Neuronal stem cell (in vitro differentiated cells): ENCODE results near the gene TUBGCP6.
"Not testable (repeated sequence)": the region's sequence is repeated elsewhere in the genome, so short reads cannot be mapped to it uniquely, and the experiment has no call there.

ENCODE experiments used
- DNase-seq: peaks from one replicate; pipeline ENCODE4 v3.0.0-alpha.2; 2013; ENCODE audit warnings: low spot score
- H2AFZ ChIP-seq: one replicate; pipeline ENCODE4 v1.6.1; 2013; ENCODE audit warnings: mild to moderate bottlenecking, low read length, inconsistent platforms
- H2AK5ac ChIP-seq: 2 replicates; pipeline ENCODE4 v1.6.1; 2013; ENCODE audit warnings: low read depth, mild to moderate bottlenecking, inconsistent platforms, low read length, moderate library complexity, mixed read lengths
- H2BK120ac ChIP-seq: 2 replicates; pipeline ENCODE4 v1.6.1; 2013; ENCODE audit warnings: low read depth, mild to moderate bottlenecking, inconsistent platforms, low read length, moderate library complexity, mixed read lengths
- H2BK12ac ChIP-seq: one replicate; pipeline ENCODE4 v1.6.1; 2013; ENCODE audit warnings: low read length, inconsistent platforms
- H2BK15ac ChIP-seq: 2 replicates; pipeline ENCODE4 v1.6.1; 2013; ENCODE audit warnings: mild to moderate bottlenecking, low read length, inconsistent platforms, mixed read lengths
- H2BK5ac ChIP-seq: one replicate; pipeline ENCODE4 v1.6.1; 2013; ENCODE audit warnings: inconsistent platforms, mild to moderate bottlenecking, low read length, moderate library complexity
- H3K14ac ChIP-seq: one replicate; pipeline ENCODE4 v1.6.1; 2013; ENCODE audit warnings: low read length, inconsistent platforms
- H3K18ac ChIP-seq: 2 replicates; pipeline ENCODE4 v1.6.1; 2013; ENCODE audit warnings: low read length, inconsistent platforms
- H3K23ac ChIP-seq: 2 replicates; pipeline ENCODE4 v1.6.1; 2013; ENCODE audit warnings: low read depth, mild to moderate bottlenecking, mixed read lengths, low read length, inconsistent platforms; ENCODE audit not compliant: poor library complexity
- H3K27ac ChIP-seq: replicated peaks from 3 replicates; pipeline ENCODE4 v1.5.1; 2013; ENCODE audit warnings: low read length, inconsistent platforms
- H3K27me3 ChIP-seq, 3 experiments: 2 replicates each; pipeline ENCODE4 v1.6.1; 2013; ENCODE audit warnings: low read length in 3 of 3, mild to moderate bottlenecking in 2 of 3, inconsistent platforms in 1 of 3, low read depth in 1 of 3, mixed read lengths in 1 of 3, moderate library complexity in 1 of 3; ENCODE audit not compliant: control insufficient read depth in 3 of 3, insufficient read depth in 3 of 3
- H3K36me3 ChIP-seq, 2 donors: replicated peaks in 1 of 2; 2 replicates each; pipeline ENCODE4 v1.6.1; 2013; ENCODE audit warnings: low read length in 2 of 2; ENCODE audit not compliant: control insufficient read depth in 2 of 2, insufficient read depth in 2 of 2
- H3K4ac ChIP-seq: 2 replicates; pipeline ENCODE4 v1.6.1; 2013; ENCODE audit warnings: inconsistent platforms, mild to moderate bottlenecking, low read length, moderate library complexity
- H3K4me1 ChIP-seq, 2 donors: 1 replicate in 1 of 2; 2 replicates in 1 of 2; pipeline ENCODE4 v1.6.1; 2013; ENCODE audit warnings: low read length in 2 of 2, low read depth in 1 of 2; ENCODE audit not compliant: control insufficient read depth in 2 of 2, insufficient read depth in 1 of 2
- H3K4me2 ChIP-seq: one replicate; pipeline ENCODE4 v1.6.1; 2013; ENCODE audit warnings: mild to moderate bottlenecking, low read length, inconsistent platforms; ENCODE audit not compliant: insufficient read depth, poor library complexity, severe bottlenecking
- H3K4me3 ChIP-seq, 2 donors: 2 replicates each; pipeline ENCODE4 v1.5.1; 2013; ENCODE audit warnings: low read length in 2 of 2, mild to moderate bottlenecking in 2 of 2, inconsistent platforms in 1 of 2, moderate library complexity in 1 of 2
- H3K79me1 ChIP-seq: one replicate; pipeline ENCODE4 v1.6.1; 2013; ENCODE audit warnings: low read depth, mild to moderate bottlenecking, inconsistent platforms, low read length, moderate library complexity
- H3K9ac ChIP-seq: one replicate; pipeline ENCODE4 v1.6.1; 2013; ENCODE audit warnings: mild to moderate bottlenecking, low read depth, low read length, inconsistent platforms; ENCODE audit not compliant: poor library complexity
- H3K9me3 ChIP-seq, 2 donors: replicated peaks in 1 of 2; 2 replicates each; pipeline versions ENCODE3 to v1.6.1; 2013; ENCODE audit warnings: low read length in 2 of 2, mild to moderate bottlenecking in 2 of 2, inconsistent platforms in 1 of 2, low read depth in 1 of 2, mixed read lengths in 1 of 2, moderate library complexity in 1 of 2; ENCODE audit not compliant: control insufficient read depth in 2 of 2, insufficient read depth in 1 of 2
- H4K8ac ChIP-seq: one replicate; pipeline ENCODE4 v1.6.1; 2013; ENCODE audit warnings: low read depth, mild to moderate bottlenecking, inconsistent platforms, low read length, moderate library complexity
- H4K91ac ChIP-seq: one replicate; pipeline ENCODE4 v1.6.1; 2013; ENCODE audit warnings: low read length, low read depth, mild to moderate bottlenecking, inconsistent platforms; ENCODE audit not compliant: poor library complexity
- WGBS, 2 donors: extraction: QIAGEN DNeasy Blood & Tissue Kit; methylation state at CpG; one replicate each; pipeline ENCODE4 v1.1.7; 2013; ENCODE audit warnings: missing lambda C conversion rate in 2 of 2, mixed read lengths in 1 of 2; ENCODE audit not compliant: insufficient read length in 2 of 2, insufficient replicate concordance in 1 of 2; ENCODE audit errors: extremely low coverage in 2 of 2; 5-methylcytosine and 5-hydroxymethylcytosine counted together

Gene TUBGCP6

DNA sequence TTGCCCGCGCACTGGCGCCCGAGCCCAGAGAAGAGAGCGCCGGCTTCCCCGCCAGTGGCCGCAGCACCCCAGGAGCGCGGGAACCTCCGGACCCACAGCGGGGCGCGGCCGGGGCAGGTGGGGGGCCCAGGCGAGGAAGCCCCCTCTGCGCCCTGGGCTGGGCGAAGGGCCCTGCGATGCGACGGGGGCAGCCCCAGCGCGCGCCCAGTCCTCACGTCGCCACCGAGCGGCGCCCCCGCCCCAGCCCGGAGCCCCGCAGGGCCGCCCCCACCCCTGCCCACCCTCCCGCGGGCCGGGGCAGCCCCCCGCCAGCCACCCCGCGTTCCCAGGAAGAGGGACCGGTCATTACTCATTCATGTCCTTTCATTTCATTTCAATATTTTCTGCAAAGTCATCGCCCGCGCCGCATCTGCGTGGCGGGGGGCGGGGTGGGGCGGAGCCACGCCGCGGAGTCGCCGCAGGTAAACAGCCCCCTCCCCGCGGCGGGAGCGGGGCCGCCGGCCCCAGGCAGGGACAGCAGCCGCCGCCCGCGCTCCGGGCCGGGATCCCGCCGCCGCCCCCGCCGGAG lies 75.0 kb downstream of the TUBGCP6 start:
- Histone ChIP-seq H4K8ac (no peak overlapping the region), H2AK5ac (no peak overlapping the region), H3K4me2 (peak overlapping the region; percentile 83), H3K4me1 (peaks cover 0 to 2% of the 10 kb centered on the region in 2 donors), H3K14ac (no peak overlapping the region), H2BK5ac (no peak overlapping the region), H3K4me3 (peak overlapping the region; percentile 45 to 77), H2BK15ac (peak overlapping the region; percentile 26), H3K4ac (no peak overlapping the region), H4K91ac (no peak overlapping the region), H2BK120ac (no peak overlapping the region), H3K9me3 (peaks cover 0 to 1% of the 10 kb centered on the region in 2 donors), H3K23ac (no peak overlapping the region), H3K27ac (no peak overlapping the region), H3K79me1 (no peaks in the 10 kb centered on the region), H3K9ac (peak overlapping the region; percentile 81), H2BK12ac (no peak overlapping the region), H3K27me3 (peaks cover 0 to 55% (median 28%) of the 10 kb centered on the region in 3 experiments), H3K36me3 (no peaks in the 10 kb centered on the region), H2AFZ (peak overlapping the region; percentile 71), H3K18ac (peak overlapping the region; percentile 90)
- no CpG with 5 or more reads among the region's 70 CpGs for WGBS, 2 donors
- DNase-seq: no peak

DNA sequence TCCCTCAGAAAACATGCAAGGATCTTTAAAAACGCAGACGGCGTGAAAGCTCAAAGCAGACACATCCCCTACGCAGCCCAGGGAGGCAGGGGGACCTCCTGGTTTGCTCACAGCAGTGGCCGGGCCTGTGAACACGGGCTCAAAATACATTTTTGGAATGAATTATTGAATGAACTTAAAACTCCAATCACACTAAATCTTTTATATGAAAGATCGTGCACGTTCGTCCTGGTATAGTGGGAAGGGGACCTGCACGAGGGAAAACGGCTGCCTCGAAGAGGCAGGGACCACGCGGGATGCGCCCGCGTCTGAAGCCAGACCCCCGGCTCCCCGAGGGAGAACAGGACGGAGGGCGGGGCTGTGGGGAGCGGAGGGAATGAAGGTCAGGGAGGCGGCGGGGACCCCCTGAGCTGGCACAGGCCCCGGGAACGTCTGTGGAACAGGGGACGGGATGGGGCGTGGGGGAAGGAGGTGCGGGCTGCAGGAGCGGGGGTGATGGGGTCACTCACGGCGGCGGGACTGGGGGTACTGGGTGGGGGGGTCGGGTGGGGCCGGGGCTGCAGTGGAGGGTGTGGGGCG lies 75.6 kb downstream of the TUBGCP6 start:
- Histone ChIP-seq H2AFZ (peak overlapping the region; percentile 71), H2AK5ac (no peak overlapping the region), H3K4me1 (peaks cover 0 to 2% of the 10 kb centered on the region in 2 donors), H3K9me3 (peaks cover 0 to 1% of the 10 kb centered on the region in 2 donors), H3K27me3 (peaks cover 0 to 50% (median 28%) of the 10 kb centered on the region in 3 experiments), H3K4me2 (peak overlapping the region; percentile 83), H4K91ac (no peak overlapping the region), H2BK15ac (peak overlapping the region; percentile 26), H3K4ac (no peak overlapping the region), H3K36me3 (no peaks in the 10 kb centered on the region), H3K4me3 (no peak overlapping the region), H3K18ac (no peak overlapping the region), H2BK120ac (no peak overlapping the region), H4K8ac (no peak overlapping the region), H2BK5ac (no peak overlapping the region), H2BK12ac (no peak overlapping the region), H3K23ac (no peak overlapping the region), H3K79me1 (no peaks in the 10 kb centered on the region), H3K14ac (no peak overlapping the region), H3K27ac (no peak overlapping the region), H3K9ac (no peak overlapping the region)
- no peak for DNase-seq
- no CpG with 5 or more reads among the region's 36 CpGs for WGBS, 2 donors

DNA sequence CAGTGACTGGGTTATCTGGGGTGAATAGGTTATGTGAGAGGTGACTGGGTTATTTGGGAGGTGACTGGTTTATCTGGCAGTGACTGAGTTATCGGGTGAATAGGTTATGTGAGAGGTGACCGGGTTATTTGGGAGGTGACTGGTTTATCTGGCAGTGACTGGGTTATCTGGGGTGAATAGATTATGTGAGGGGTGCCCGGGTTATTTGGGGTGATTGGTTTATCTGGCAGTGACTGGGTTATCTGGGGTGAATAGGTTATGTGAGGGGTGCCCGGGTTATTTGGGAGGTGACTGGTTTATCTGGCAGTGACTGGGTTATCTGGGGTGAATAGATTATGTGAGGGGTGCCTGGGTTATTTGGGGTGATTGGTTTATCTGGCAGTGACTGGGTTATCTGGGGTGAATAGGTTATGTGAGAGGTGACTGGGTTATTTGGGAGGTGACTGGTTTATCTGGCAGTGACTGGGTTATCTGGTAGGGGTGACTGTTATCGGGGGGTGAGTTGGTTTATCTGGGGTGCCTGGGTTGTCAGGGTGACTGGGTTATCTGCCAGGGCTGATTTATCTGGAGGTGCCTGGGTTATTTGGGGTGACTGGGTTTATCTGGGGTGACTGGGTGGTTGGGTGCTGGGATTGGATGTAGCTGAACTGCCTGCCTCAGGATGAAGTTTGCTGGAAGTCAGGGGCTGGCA lies 76.2 kb downstream of the TUBGCP6 start:
- H2AK5ac ChIP-seq: not testable (repeated sequence)

More for the DNA sequence above, 76.2 kb downstream of the TUBGCP6 start:
- H3K4me2 ChIP-seq, H3K27ac ChIP-seq, H3K14ac ChIP-seq, H3K4me3 ChIP-seq, H3K23ac ChIP-seq, H3K79me1 ChIP-seq, H2BK12ac ChIP-seq, H2BK120ac ChIP-seq, H4K8ac ChIP-seq, H2BK5ac ChIP-seq, H4K91ac ChIP-seq, H3K36me3 ChIP-seq, H2AFZ ChIP-seq, DNase-seq, H3K4ac ChIP-seq, H3K9ac ChIP-seq, H3K4me1 ChIP-seq, H3K9me3 ChIP-seq, H3K18ac ChIP-seq: not testable (repeated sequence)
- H2BK15ac ChIP-seq: peak overlapping the region; percentile 9
- H3K27me3 ChIP-seq: peaks cover 0 to 44% (median 27%) of the 10 kb centered on the region in 3 experiments
- WGBS, 2 donors: no CpG with 5 or more reads among the region's 5 CpGs
